ENCODE measurements around the gene LRRC14B. TPM values are rescaled to one million over a fixed set of nuclear protein-coding genes. Genes with fewer than 3 reads are reported as not detected.
"Not testable (repeated sequence)": the region's sequence is repeated elsewhere in the genome, so short reads cannot be mapped to it uniquely, and the experiment has no call there.

The LRRC14B gene
- total and polyA plus RNA-seq, 8 donors, result 0.05 to 0.37 TPM; not detected in 6

DNA sequence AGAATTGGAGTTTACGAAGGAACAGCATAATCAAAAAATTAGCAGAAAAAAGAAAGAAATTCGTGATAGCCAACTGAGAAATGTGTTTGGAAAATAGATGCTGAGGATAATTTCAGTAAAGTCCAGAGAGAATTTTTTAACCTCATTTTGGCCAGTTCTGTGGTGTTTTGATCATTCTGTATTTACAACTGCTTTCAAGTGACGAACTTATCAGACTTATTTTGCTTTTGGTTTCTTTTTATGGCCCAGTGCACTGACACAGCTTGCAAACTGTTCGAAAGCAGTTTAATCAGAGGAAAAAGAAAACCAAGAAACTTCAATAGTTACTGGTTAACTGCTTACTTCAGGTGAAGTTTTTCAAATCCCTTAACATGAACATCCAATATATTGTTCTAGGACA is 28.7 kb downstream of the LRRC14B start:
- intact Hi-C loops (cut with DNase I; ENCODE audit: low total_unique reads), result no loop called here
- peaks cover 13 to 14% (median 13%) of the 10 kb centered on the region in 4 donors for H3K36me3 ChIP-seq
- no peaks in the 10 kb centered on the region for H3K27me3 ChIP-seq
- peak overlapping the region in 4 of 5 donors; percentile 91 to 94 (median 93) for H3K27ac ChIP-seq
- DNase-seq, result peak in 1 of 2 donors; percentile 25
- H3K9me3 ChIP-seq, result no peaks in the 10 kb centered on the region
- H3K4me3 ChIP-seq, result peak overlapping the region; percentile 89 to 98 (median 98)
- TF ChIP-seq EP300 (IDR thresholded peaks at IDR 0.05) (no peak), POLR2A (IDR thresholded peaks at IDR 0.05) (no peak)
- TF ChIP-seq, protein P1, sequence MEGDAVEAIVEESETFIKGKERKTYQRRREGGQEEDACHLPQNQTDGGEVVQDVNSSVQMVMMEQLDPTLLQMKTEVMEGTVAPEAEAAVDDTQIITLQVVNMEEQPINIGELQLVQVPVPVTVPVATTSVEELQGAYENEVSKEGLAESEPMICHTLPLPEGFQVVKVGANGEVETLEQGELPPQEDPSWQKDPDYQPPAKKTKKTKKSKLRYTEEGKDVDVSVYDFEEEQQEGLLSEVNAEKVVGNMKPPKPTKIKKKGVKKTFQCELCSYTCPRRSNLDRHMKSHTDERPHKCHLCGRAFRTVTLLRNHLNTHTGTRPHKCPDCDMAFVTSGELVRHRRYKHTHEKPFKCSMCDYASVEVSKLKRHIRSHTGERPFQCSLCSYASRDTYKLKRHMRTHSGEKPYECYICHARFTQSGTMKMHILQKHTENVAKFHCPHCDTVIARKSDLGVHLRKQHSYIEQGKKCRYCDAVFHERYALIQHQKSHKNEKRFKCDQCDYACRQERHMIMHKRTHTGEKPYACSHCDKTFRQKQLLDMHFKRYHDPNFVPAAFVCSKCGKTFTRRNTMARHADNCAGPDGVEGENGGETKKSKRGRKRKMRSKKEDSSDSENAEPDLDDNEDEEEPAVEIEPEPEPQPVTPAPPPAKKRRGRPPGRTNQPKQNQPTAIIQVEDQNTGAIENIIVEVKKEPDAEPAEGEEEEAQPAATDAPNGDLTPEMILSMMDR (IDR thresholded peaks at IDR 0.05), result no peak
- WGBS, 5 donors, result 9 to 21% (median 17%) methylated on average over 4 of the region's 4 CpGs
- H3K4me1 ChIP-seq, result peaks cover 11 to 58% (median 38%) of the 10 kb centered on the region in 4 donors

DNA sequence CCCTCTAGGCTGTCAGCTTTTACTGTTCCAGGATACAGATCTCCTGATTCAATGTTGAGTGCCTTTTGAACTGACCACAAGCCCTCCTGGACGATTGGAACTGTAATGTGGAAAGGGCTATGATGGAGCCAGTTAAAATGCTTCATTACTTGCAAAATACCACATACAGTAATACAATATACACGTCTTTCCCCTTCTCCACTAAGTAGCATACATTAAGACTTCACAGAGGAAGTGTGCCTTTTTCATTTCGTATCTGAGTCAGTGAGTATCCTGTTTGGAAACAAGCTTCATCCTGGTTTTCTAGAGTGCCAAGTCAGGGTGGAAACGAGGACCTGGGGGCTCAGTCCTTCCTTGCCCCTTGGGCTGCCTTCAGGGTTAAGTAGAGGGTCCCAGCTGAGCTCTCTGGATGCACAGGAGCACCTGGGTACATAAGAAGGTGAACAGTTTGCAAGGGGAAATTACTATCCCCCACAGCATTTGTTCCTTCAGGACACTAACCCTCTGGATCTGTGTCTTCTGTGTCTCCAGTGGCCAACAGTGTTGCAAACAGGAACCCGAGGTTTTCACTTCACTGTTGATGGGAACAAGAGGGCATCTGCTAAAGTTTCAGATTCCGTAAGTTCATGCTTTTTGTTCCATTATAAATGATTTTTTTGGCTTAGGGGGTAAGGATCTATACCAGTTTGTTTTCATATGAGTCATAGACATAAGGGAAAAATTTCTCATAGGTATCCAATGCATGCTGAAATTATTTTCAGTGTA is 31.8 kb downstream of the LRRC14B start:
- H3K9me3 ChIP-seq; H3K4me3 ChIP-seq; H3K27ac ChIP-seq; intact Hi-C loops (cut with DNase I; ENCODE audit: low total_unique reads); DNase-seq; H3K27me3 ChIP-seq: not testable (repeated sequence)
- WGBS, 5 donors, result 40 to 55% (median 44%) methylated on average over 6 of the region's 6 CpGs
- Histone ChIP-seq H3K4me1 (peaks cover 6 to 44% (median 31%) of the 10 kb centered on the region in 4 donors), H3K36me3 (peaks cover 42 to 46% (median 44%) of the 10 kb centered on the region in 4 donors)

DNA sequence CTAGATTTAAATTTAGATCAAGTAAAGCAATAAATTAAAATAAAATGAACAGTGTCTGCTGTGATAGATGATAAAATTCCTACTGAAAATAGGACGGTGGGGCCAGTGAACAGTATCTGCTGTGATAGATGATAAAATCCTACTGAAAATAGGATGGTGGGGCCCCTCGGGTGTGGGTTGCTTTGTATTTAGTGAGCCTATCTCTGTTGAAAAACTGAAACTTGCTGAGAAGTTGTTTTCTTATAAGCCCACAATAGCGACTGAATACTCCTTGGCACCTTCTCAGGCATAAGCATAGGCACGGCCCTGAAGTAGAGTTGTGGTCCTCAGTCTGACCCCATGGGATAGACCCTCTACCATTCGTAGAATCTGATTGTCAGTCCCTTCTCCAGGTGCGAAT is 32.5 kb downstream of the LRRC14B start:
- Histone ChIP-seq H3K36me3 (peaks cover 49 to 52% (median 51%) of the 10 kb centered on the region in 4 donors), H3K4me3 (no peak overlapping the region), H3K27ac (no peak overlapping the region), H3K27me3 (no peaks in the 10 kb centered on the region), H3K4me1 (peaks cover 6 to 44% (median 31%) of the 10 kb centered on the region in 4 donors), H3K9me3 (no peaks in the 10 kb centered on the region)
- 66 to 88% (median 76%) methylated on average over 6 of the region's 6 CpGs for WGBS, 5 donors
- intact Hi-C loops (cut with DNase I; ENCODE audit: low total_unique reads), result no loop called here
- no peak for TF ChIP-seq EP300 (IDR thresholded peaks at IDR 0.05)
- no peak for TF ChIP-seq POLR2A (IDR thresholded peaks at IDR 0.05)
- TF ChIP-seq, protein P1 (IDR thresholded peaks at IDR 0.05), result no peak
- no peak for TF ChIP-seq POLR2AphosphoS5 (IDR thresholded peaks at IDR 0.05)
- no peak for DNase-seq

DNA sequence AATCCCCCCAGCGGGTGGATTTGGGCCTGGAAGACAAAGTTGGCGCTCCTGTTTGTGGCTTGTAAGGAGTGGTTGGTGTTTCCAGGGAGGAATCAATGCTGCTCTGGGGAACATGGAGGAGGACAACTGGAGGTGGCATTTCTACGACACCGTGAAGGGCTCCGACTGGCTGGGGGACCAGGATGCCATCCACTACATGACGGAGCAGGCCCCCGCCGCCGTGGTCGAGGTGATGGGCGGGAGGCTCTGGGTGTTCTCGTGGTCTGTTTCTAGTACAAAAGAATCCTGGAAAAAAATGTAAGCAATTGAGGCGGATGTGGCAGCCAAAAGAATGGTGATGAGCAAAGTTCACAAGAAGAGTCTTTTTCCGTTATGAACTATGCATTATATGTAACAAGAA is 34.0 kb downstream of the LRRC14B start:
- DNase-seq, result no peak
- Histone ChIP-seq H3K9me3 (no peaks in the 10 kb centered on the region), H3K4me1 (peaks cover 3 to 31% (median 18%) of the 10 kb centered on the region in 4 donors), H3K27me3 (no peaks in the 10 kb centered on the region), H3K4me3 (no peak overlapping the region), H3K36me3 (peaks cover 59 to 68% (median 66%) of the 10 kb centered on the region in 4 donors), H3K27ac (no peak overlapping the region)
- no peak for TF ChIP-seq POLR2A (IDR thresholded peaks at IDR 0.05)
- TF ChIP-seq, protein P1 (IDR thresholded peaks at IDR 0.05), result no peak
- no peak for TF ChIP-seq EP300 (IDR thresholded peaks at IDR 0.05)
- TF ChIP-seq POLR2AphosphoS5 (IDR thresholded peaks at IDR 0.05), result no peak
- intact Hi-C loops (cut with DNase I; ENCODE audit: low total_unique reads), result no loop called here
- WGBS, 5 donors, result 93 to 99% (median 97%) methylated on average over 14 of the region's 14 CpGs

DNA sequence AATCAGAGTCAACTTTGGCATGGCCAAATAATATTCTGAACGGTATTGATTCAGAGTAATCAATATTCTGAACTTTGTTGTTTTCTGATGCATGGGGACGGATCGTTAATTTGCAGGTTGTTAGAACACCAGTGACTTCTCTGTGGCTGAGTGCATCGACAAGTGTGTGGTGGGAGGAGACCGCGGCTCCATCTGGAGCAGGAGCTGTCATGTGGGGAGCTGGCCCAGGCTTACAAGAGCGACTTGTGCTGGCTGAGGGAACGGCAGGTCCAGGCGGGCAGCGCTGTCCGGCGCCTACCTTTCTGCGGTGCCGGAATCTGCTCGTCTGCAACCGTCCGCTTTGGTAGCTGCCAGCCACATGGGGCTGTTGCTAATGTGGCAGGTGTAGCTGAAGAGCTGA is 36.1 kb downstream of the LRRC14B start:
- H3K4me3 ChIP-seq; H3K9me3 ChIP-seq; H3K27ac ChIP-seq; DNase-seq; H3K27me3 ChIP-seq; intact Hi-C loops (cut with DNase I; ENCODE audit: low total_unique reads): not testable (repeated sequence)
- H3K36me3 ChIP-seq, result peaks cover 72 to 88% (median 86%) of the 10 kb centered on the region in 4 donors
- peaks cover 0 to 10% (median 4%) of the 10 kb centered on the region in 4 donors for H3K4me1 ChIP-seq
- WGBS, 5 donors, result 82 to 98% (median 95%) methylated on average over 6 to 15 of the region's 17 CpGs
